Mucosa of descending colon (tissue), 3 donors: ENCODE data around the gene GOLGA2. TPM values are rescaled to one million over a fixed set of nuclear protein-coding genes. Genes with fewer than 3 reads are reported as not detected.

ENCODE experiments used
- ATAC-seq: fragments of 200-7000 bp; cut with Tn5 transposase; one replicate; pipeline ENCODE4 v1.9.1; 2020; ENCODE audit warnings: mild to moderate bottlenecking, moderate library complexity
- DNase-seq, 3 donors: peaks; one replicate each; pipeline ENCODE4 v3.0.0-alpha.2; 2020
- H3K36me3 ChIP-seq: fragments of 200-600 bp; one replicate; pipeline ENCODE4 v1.8.0; 2021; ENCODE audit warnings: low read depth, mild to moderate bottlenecking
- H3K4me1 ChIP-seq: fragments of 200-600 bp; one replicate; pipeline ENCODE4 v1.8.0; 2021; ENCODE audit warnings: low read depth, mild to moderate bottlenecking
- H3K4me3 ChIP-seq: fragments of 200-600 bp; one replicate; pipeline ENCODE4 v1.8.0; 2021; ENCODE audit warnings: mild to moderate bottlenecking
- H3K9me3 ChIP-seq: fragments of 200-600 bp; one replicate; pipeline ENCODE4 v1.8.0; 2021; ENCODE audit warnings: mild to moderate bottlenecking
- intact Hi-C, 2 donors: fragments of 100-400 bp; cut with DNase I in 1 of 2; cut with micrococcal nuclease in 1 of 2; formaldehyde crosslinking; loops; one replicate each; pipeline versions ENCODE4 v1.11.0 to v1.11.1; 2022; cut with DNase I, micrococcal nuclease
- total RNA-seq, 3 donors: library from RNA; stranded (reverse); fragmentation: NEBNext Ultra II Directional in 2 of 3; extraction: Animal tissue kit (Norgen Biotek cat#: 25700) in 2 of 3; gene quantifications; one replicate each; pipeline versions ENCODE4 v1.2.1 to v1.2.4, GENCODE V29; 2021 to 2023
- TF ChIP-seq, protein P1 (sequence below): fragments of 200-600 bp; IDR thresholded peaks from one replicate; pipeline ENCODE4 v1.8.0; 2022; ENCODE audit warnings: antibody characterized with exemption, mild to moderate bottlenecking
- donor health status: DM: no; HTN: no; CAD: no; lungs with moderate emphysema.
- donor health status: DM: no; HTN: no; CAD: no.
- donor health status: DM: no; HTN: yes; CAD: no.

The GOLGA2 gene
- total RNA-seq, 3 donors from 2014 or later, result 90.3 to 118 (median 96.5) TPM

DNA sequence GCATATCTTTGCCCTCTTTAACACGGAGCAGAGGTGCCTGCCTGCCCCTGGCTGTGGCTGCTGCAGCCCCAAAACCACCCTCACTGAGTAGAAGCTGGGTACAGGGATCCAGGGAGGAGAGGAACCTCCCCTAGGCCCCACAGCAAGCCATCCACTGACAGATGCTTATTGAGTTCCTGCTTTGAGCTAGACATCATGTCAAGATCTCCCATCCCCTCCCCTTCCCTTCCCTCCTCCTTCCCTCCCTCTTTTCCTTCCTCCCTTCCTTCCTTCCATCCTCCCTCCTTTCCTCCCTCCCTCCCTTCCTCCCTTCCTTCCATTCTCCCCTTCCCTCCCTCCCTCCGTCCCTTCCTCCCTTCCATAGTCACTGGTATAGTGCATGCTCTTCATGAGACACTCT is 29.3 kb downstream of the GOLGA2 start:
- Histone ChIP-seq H3K4me3 (no peak overlapping the region), H3K36me3 (no peaks in the 10 kb centered on the region), H3K9me3 (no peaks in the 10 kb centered on the region), H3K4me1 (peaks cover 9% of the 10 kb centered on the region)
- ATAC-seq (no peak), DNase-seq (no peak)
- TF ChIP-seq, protein P1, sequence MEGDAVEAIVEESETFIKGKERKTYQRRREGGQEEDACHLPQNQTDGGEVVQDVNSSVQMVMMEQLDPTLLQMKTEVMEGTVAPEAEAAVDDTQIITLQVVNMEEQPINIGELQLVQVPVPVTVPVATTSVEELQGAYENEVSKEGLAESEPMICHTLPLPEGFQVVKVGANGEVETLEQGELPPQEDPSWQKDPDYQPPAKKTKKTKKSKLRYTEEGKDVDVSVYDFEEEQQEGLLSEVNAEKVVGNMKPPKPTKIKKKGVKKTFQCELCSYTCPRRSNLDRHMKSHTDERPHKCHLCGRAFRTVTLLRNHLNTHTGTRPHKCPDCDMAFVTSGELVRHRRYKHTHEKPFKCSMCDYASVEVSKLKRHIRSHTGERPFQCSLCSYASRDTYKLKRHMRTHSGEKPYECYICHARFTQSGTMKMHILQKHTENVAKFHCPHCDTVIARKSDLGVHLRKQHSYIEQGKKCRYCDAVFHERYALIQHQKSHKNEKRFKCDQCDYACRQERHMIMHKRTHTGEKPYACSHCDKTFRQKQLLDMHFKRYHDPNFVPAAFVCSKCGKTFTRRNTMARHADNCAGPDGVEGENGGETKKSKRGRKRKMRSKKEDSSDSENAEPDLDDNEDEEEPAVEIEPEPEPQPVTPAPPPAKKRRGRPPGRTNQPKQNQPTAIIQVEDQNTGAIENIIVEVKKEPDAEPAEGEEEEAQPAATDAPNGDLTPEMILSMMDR, result no peak
- intact Hi-C loops, result no loop called here

DNA sequence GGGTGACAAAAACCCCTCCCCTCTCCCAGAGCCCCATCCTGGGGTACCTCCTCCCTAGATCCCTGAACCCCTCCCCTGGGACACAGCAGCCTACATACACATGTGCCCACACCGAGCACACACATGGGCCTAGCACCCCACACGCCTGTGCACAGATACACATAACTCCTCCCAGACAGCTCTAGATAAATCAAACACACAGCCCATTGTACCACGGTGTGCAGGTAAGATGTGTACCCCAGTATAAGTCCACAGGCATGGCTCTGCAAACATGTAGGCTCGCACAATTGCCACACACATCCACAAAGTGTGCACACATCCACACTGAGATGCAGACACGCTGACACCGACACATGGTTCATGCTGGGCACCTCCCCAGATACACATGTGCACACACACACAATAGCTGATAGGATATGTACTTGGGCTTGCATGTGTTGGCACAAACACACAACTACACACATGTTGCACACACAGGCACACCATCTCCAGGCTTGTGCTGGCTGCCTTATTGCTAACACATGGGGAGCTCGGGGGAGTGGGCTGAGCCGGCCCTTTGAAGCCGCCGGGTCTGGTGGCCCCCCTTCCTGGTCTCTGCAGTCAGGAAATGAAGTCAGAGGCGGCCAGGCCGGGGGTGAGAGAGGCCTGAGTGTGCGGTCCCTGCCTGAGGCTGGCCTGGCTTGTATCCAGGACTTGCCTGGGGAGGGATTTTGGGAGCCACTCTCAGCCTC is 30.2 kb downstream of the GOLGA2 start:
- intact Hi-C loops, result no loop called here
- TF ChIP-seq, protein P1, result no peak
- DNase-seq, result peak in 1 of 3 donors; percentile 70

DNA sequence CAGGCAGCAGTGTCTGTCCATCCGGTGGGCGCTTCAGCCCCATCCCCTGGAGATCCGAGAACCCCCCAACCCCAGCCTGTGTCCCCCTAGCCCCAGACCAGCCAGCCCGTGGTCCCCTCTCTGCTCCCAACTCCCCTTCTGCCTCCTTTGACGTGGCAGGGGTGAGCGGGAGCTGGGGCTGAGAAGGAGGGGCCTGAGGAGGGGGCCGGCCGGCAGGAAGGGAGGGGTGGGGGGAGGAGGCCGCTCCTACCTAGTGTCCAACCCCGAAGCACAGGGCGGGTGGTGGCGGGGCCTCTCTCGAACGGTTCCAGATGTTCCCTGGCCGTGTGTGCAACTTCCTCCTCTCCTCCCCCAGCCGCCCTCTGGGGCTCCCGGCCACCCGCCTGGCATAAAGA is 31.0 kb downstream of the GOLGA2 start:
- H3K36me3 ChIP-seq, result no peaks in the 10 kb centered on the region
- TF ChIP-seq, protein P1, result no peak
- no peaks in the 10 kb centered on the region for H3K9me3 ChIP-seq
- intact Hi-C loops, result no loop called here
- ATAC-seq (peak; percentile 74), DNase-seq (peak; percentile 58 to 83 (median 60))
- no peak overlapping the region for H3K4me3 ChIP-seq
- peaks cover 1% of the 10 kb centered on the region for H3K4me1 ChIP-seq

More for the DNA sequence above, 30.2 kb downstream of the GOLGA2 start:
- ATAC-seq, result no peak
- H3K36me3 ChIP-seq, result no peaks in the 10 kb centered on the region
- peaks cover 2% of the 10 kb centered on the region for H3K4me1 ChIP-seq
- H3K9me3 ChIP-seq, result no peaks in the 10 kb centered on the region
- no peak overlapping the region for H3K4me3 ChIP-seq

DNA sequence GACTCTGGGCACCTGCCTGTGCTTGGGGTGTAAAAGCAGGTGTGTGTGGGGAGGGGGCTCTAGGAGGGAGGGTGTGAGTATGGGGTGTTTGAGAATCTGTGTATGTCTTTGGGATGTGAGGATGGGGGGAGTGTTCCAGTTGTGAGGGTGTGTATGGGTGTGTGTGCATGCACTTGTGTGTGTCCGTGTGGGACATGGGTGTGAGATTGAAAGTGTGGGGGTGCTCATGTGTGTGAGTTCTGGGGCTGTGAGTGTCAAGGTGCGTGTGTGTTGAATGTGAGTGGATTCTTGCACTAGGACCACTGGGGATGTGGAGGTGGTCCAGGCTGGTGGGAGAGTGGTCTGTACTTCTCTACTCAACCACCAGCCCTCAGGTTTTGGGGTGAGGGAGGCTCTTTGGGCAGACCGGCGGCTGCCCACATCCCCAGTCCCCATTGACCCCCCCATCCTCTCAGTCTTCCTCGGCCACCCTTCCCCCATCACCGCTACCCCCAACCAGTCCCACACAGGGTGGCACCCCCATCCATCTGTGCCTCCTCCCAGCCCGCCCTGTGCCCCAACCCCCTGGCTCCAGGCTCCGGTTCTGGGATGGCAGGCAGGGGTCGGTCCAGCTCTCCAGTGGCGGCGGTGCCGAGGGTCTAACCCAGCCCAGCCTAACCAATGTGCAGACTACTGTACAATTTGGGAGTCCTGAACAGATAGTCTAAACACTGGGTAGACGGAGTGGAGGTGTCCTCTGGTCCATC is 31.5 kb downstream of the GOLGA2 start:
- Histone ChIP-seq H3K36me3 (no peaks in the 10 kb centered on the region), H3K4me1 (no peaks in the 10 kb centered on the region), H3K4me3 (no peak overlapping the region), H3K9me3 (no peaks in the 10 kb centered on the region)
- no peak for DNase-seq
- peak; percentile 4 for ATAC-seq
- TF ChIP-seq, protein P1, result no peak
- intact Hi-C loops, result no loop called here

DNA sequence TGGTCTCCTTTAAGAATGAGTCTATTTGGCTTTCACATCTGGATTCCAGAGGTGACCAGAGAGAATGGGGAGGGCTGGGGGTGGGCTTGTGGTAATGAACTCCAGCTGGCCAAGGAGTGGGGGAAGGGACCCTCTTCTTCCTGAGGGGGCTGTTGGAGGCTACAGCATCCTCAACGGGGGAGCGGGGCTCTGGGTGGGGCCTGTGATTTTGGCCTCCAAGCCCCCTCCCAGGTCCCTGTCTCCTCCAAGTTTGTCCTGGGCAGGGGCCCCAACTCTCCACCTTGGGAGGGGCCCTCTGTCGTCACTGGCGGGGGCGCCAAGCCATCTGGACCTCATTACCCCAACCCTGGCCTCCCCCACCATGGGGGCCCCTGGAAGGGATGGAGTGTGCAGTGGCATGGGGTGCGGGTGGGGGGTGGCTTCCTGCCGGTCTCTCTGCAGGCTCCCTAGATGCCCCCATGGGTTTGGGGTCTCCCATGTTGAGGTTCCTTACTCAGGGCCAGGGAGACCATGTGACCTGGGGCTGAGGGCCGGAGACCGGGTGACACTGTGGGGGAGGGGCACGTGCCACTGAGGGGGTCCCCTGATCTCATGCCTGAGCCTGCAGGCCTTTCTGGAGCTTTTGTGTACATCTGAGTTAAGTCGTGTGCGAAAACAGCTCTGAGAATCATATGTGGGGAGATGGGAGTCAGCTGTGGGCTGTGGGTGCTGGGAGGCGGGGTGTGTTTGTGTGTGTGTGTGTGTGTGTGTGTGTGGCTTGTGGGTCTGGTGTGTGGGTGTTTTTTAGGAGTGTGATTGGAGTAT is 32.4 kb downstream of the GOLGA2 start:
- intact Hi-C loops, result no loop called here
- TF ChIP-seq, protein P1, result no peak
- H3K36me3 ChIP-seq, result no peaks in the 10 kb centered on the region
- DNase-seq, result no peak
- no peaks in the 10 kb centered on the region for H3K4me1 ChIP-seq
- ATAC-seq, result no peak
- H3K4me3 ChIP-seq, result no peak overlapping the region
- H3K9me3 ChIP-seq, result no peaks in the 10 kb centered on the region
